Posterior vena cava (tissue), 2 donors: Measurements from ENCODE around the gene COL27A1. TPM values are rescaled to one million over a fixed set of nuclear protein-coding genes. Genes with fewer than 3 reads are reported as not detected.

ENCODE experiments used
- microRNA-seq, 2 donors: library from miRNA; unstranded; fragments of <30 nt; microRNA quantifications; one replicate each; pipeline ENCODE4 v1.2.0, GENCODE V29; 2020 to 2021; ENCODE audit warnings: borderline microRNAs expressed in 2 of 2
- total RNA-seq, 2 donors: library from RNA; stranded (reverse); fragmentation: NEBNext Ultra II Directional; extraction: Animal tissue kit (Norgen Biotek cat#: 25700); gene quantifications; one replicate each; pipeline ENCODE4 v1.2.1, GENCODE V29; 2021
- donor health status: DM: yes; HTN: yes; CAD: no.
- donor health status: DM: yes; HTN: yes; CAD: no.

Gene COL27A1
- total RNA-seq, 2 donors from 2014 or later, result 6.7 to 8.1 TPM

Small RNAs within 50 kb of the gene (microRNA-seq; reads per million reads assigned to microRNA genes)
- 236 to 311 reads per million in 2 donors for gene MIR455

Other genes starting within 250 kb of the COL27A1 start
- under 1 TPM in 1 of 2 donors, not detected in 1; 0.65 TPM for gene AMBP, start 77.2 kb upstream of the COL27A1 start, total RNA-seq
- not detected for gene KIF12, start 56.2 kb upstream of the COL27A1 start, total RNA-seq
- gene ORM1, start 167.6 kb downstream of the COL27A1 start, total RNA-seq, result 1 to 10 TPM in 1 of 2 donors, not detected in 1; 1.8 TPM
- gene ORM2, start 174.3 kb downstream of the COL27A1 start, total RNA-seq, result not detected
- gene AKNA, start 232.4 kb downstream of the COL27A1 start, total RNA-seq, result 10 to 100 TPM; 23.8 to 32.4 TPM